ENCODE results near the gene CCNL2.
A peak's percentile ranks its signal among the peaks of the same experiment; 100 is the strongest.
"Not testable (repeated sequence)": the region's sequence is repeated elsewhere in the genome, so short reads cannot be mapped to it uniquely, and the experiment has no call there.

Gene CCNL2

GRCh38 chr1:1418464-1419362 lies 19.6 kb upstream of the CCNL2 start:
- no peak for DNase-seq

- not testable (repeated sequence) for DNase-seq
Observed at GRCh38 chr1:1417825-1418463, 18.8 kb upstream of the CCNL2 start.

- DNase-seq = not testable (repeated sequence)
Observed at GRCh38 chr1:1417396-1417795, 18.3 kb upstream of the CCNL2 start.

- DNase-seq = no peak
Observed at GRCh38 chr1:1415751-1416150, 16.6 kb upstream of the CCNL2 start.

- not testable (repeated sequence) for DNase-seq
Observed at GRCh38 chr1:1412311-1412902, 13.3 kb upstream of the CCNL2 start.

- DNase-seq = no peak
Observed at GRCh38 chr1:1411626-1412025, 12.5 kb upstream of the CCNL2 start.

- not testable (repeated sequence) for DNase-seq
Observed at GRCh38 chr1:1410238-1410637, 11.1 kb upstream of the CCNL2 start.

- no peak for DNase-seq
Observed at GRCh38 chr1:1407636-1408318, 8.6 kb upstream of the CCNL2 start.

GRCh38 chr1:1406821-1407635 lies 7.9 kb upstream of the CCNL2 start, which contains the start of gene MRPL20:
Gene MRPL20 (minus strand): TSS chr1:1407293. CDS start chr1:1407217, 76 bp downstream.
- DNase-seq = peak; percentile 44

GRCh38 chr1:1406101-1406820 lies 7.1 kb upstream of the CCNL2 start:
- DNase-seq = no peak

GRCh38 chr1:1403653-1404052 lies 4.5 kb upstream of the CCNL2 start:
- DNase-seq = no peak

GRCh38 chr1:1402901-1403392 lies 3.8 kb upstream of the CCNL2 start:
- not testable (repeated sequence) for DNase-seq

- no peak for DNase-seq
Observed at GRCh38 chr1:1402072-1402900, 3.2 kb upstream of the CCNL2 start.

GRCh38 chr1:1401457-1402010 lies 2.4 kb upstream of the CCNL2 start:
- DNase-seq = no peak

GRCh38 chr1:1400576-1401456 lies 1.7 kb upstream of the CCNL2 start:
- no peak for DNase-seq

- no peak for DNase-seq
Observed at GRCh38 chr1:1399872-1400575, 889 bp upstream of the CCNL2 start.

GRCh38 chr1:1398677-1399186 lies 403 bp downstream of the CCNL2 start:
- DNase-seq = no peak
